ENCODE data around the gene CNTNAP2. TPM values are rescaled to one million over a fixed set of nuclear protein-coding genes. Genes with fewer than 3 reads are reported as not detected.

The CNTNAP2 gene
- total RNA-seq, 1 donor: 7.6 TPM

DNA sequence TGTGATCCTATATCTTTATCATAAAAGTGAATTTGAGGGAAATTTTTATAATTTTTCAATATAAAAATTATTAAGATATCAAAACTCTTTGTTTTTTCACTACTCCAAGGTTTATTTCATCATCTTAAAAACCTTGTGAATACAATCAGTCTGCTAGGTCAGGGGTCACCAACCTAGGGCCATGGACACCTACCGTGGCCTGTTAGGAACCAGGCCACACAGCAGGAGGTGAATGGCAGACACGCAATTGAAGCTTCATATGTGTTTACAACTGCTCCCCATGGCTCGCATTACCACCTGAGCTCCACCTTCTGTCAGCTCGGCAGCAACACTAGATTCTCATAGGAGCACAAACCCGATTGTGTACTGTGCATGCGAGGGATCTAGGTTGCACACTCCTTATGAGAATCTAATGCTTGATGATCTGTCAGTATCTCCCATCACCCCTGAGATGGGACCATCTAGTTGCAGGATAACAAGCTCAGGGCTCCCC, 2202.8 kb downstream of the CNTNAP2 start:
- no peak overlapping the region for H2AFZ ChIP-seq (ENCODE audit: low read length)
- H3K4me1 ChIP-seq (ENCODE audit: insufficient read depth, low read length): no peaks in the 10 kb centered on the region
- no peaks in the 10 kb centered on the region for H3K27me3 ChIP-seq (ENCODE audit: insufficient read depth, low read length)
- H3K79me2 ChIP-seq (ENCODE audit: insufficient read depth, low read length): no peaks in the 10 kb centered on the region
- H4K20me1 ChIP-seq (ENCODE audit: insufficient read depth, low read length): no peaks in the 10 kb centered on the region
- H3K27ac ChIP-seq (ENCODE audit: low read depth, low read length): no peak overlapping the region
- H3K4me2 ChIP-seq (ENCODE audit: insufficient read depth, low read length): no peak overlapping the region
- no peak overlapping the region for H3K4me3 ChIP-seq (ENCODE audit: insufficient read depth, low read length)
- no peaks in the 10 kb centered on the region for H3K9me3 ChIP-seq (ENCODE audit: low read depth, low read length)
- no peaks in the 10 kb centered on the region for H3K36me3 ChIP-seq (ENCODE audit: insufficient read depth, low read length)
- no peak for DNase-seq (ENCODE audit: insufficient read length, low spot score, missing footprints)
- TF ChIP-seq, protein P1, sequence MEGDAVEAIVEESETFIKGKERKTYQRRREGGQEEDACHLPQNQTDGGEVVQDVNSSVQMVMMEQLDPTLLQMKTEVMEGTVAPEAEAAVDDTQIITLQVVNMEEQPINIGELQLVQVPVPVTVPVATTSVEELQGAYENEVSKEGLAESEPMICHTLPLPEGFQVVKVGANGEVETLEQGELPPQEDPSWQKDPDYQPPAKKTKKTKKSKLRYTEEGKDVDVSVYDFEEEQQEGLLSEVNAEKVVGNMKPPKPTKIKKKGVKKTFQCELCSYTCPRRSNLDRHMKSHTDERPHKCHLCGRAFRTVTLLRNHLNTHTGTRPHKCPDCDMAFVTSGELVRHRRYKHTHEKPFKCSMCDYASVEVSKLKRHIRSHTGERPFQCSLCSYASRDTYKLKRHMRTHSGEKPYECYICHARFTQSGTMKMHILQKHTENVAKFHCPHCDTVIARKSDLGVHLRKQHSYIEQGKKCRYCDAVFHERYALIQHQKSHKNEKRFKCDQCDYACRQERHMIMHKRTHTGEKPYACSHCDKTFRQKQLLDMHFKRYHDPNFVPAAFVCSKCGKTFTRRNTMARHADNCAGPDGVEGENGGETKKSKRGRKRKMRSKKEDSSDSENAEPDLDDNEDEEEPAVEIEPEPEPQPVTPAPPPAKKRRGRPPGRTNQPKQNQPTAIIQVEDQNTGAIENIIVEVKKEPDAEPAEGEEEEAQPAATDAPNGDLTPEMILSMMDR (IDR thresholded peaks at IDR 0.05; ENCODE audit: extremely low read depth, low read depth, low read length): no peak

DNA sequence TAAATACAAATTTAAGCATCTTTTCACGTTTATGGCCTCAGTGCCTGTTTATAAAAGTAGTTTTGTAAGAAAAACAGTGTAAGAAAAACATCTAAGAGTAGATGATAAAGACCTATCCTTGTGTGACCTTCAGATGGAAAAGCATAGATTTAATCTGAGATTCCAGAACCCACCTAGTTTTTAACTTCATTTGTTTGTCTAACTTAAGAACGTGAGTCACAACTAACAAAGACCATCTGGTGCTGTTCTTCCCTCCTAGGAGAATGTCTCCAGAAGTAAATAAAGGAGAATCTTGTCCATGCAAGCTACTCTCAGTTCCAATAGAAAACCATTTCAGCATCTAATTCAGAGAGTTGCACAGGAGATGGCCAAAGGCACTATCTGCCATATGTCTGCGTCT, 2208.6 kb downstream of the CNTNAP2 start:
- Histone ChIP-seq H3K9me3 (ENCODE audit: low read depth, low read length) (no peaks in the 10 kb centered on the region), H4K20me1 (ENCODE audit: insufficient read depth, low read length) (no peaks in the 10 kb centered on the region), H3K79me2 (ENCODE audit: insufficient read depth, low read length) (no peaks in the 10 kb centered on the region)

DNA sequence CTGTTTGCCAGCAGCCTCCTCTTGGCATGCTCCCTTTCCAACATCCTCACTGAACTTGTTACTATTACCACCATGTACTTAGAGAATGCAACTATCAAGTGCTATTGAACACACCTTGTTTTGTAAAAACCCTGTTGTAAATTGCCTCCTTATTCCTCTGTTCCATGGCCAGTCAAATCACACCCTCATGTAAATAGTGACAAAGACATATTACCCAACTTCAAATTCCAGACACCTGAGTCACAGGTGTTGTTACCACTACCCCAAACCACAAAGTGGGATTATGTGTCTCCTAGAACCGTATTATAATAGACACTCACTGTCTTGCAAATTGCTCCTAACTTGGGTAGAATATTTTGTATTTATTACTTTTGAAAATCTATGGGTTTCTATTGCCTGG, 2210.8 kb downstream of the CNTNAP2 start:
- H2AFZ ChIP-seq (ENCODE audit: low read length): no peak overlapping the region
- DNase-seq (ENCODE audit: insufficient read length, low spot score, missing footprints): no peak
- H3K27me3 ChIP-seq (ENCODE audit: insufficient read depth, low read length): no peaks in the 10 kb centered on the region
- H3K4me2 ChIP-seq (ENCODE audit: insufficient read depth, low read length): no peak overlapping the region
- peaks cover 2% of the 10 kb centered on the region for H3K9me3 ChIP-seq (ENCODE audit: low read depth, low read length)
- no peak overlapping the region for H3K27ac ChIP-seq (ENCODE audit: low read depth, low read length)
- H3K4me3 ChIP-seq (ENCODE audit: insufficient read depth, low read length): no peak overlapping the region
- H3K79me2 ChIP-seq (ENCODE audit: insufficient read depth, low read length): no peaks in the 10 kb centered on the region
- no peaks in the 10 kb centered on the region for H3K4me1 ChIP-seq (ENCODE audit: insufficient read depth, low read length)
- H3K36me3 ChIP-seq (ENCODE audit: insufficient read depth, low read length): no peaks in the 10 kb centered on the region
- H4K20me1 ChIP-seq (ENCODE audit: insufficient read depth, low read length): no peaks in the 10 kb centered on the region
- TF ChIP-seq, protein P1 (IDR thresholded peaks at IDR 0.05; ENCODE audit: extremely low read depth, low read depth, low read length): no peak

More for the DNA sequence above, 2208.6 kb downstream of the CNTNAP2 start:
- Histone ChIP-seq H2AFZ (ENCODE audit: low read length) (no peak overlapping the region), H3K4me2 (ENCODE audit: insufficient read depth, low read length) (no peak overlapping the region), H3K27ac (ENCODE audit: low read depth, low read length) (no peak overlapping the region), H3K36me3 (ENCODE audit: insufficient read depth, low read length) (no peaks in the 10 kb centered on the region), H3K4me3 (ENCODE audit: insufficient read depth, low read length) (no peak overlapping the region), H3K4me1 (ENCODE audit: insufficient read depth, low read length) (no peaks in the 10 kb centered on the region), H3K27me3 (ENCODE audit: insufficient read depth, low read length) (no peaks in the 10 kb centered on the region)
- TF ChIP-seq, protein P1 (IDR thresholded peaks at IDR 0.05; ENCODE audit: extremely low read depth, low read depth, low read length): no peak
- no peak for DNase-seq (ENCODE audit: insufficient read length, low spot score, missing footprints)

DNA sequence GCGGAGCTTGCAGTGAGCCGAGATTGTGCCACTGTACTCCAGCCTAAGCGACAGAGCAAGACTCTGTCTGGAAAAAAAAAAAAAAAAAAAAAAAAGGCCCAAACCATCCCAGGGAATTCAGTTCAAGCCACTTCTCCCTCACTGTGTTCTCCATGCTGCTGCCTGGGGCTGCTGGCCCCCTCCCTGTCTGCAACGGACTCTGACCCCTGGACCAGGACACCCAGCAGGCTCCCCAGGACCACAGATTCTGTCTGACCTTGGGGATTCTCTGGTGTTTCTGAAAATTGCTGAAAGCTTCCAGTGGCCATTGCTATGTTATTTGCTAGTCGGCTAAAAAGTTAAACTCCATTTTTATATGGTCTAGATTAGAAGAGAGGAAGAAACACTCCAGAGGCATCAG, 2212.3 kb downstream of the CNTNAP2 start:
- H4K20me1 ChIP-seq (ENCODE audit: insufficient read depth, low read length): no peaks in the 10 kb centered on the region
- no peaks in the 10 kb centered on the region for H3K4me1 ChIP-seq (ENCODE audit: insufficient read depth, low read length)
- DNase-seq (ENCODE audit: insufficient read length, low spot score, missing footprints): no peak
- no peak overlapping the region for H2AFZ ChIP-seq (ENCODE audit: low read length)
- TF ChIP-seq, protein P1 (IDR thresholded peaks at IDR 0.05; ENCODE audit: extremely low read depth, low read depth, low read length): no peak
- peaks cover 2% of the 10 kb centered on the region for H3K9me3 ChIP-seq (ENCODE audit: low read depth, low read length)
- no peaks in the 10 kb centered on the region for H3K27me3 ChIP-seq (ENCODE audit: insufficient read depth, low read length)
- no peak overlapping the region for H3K4me3 ChIP-seq (ENCODE audit: insufficient read depth, low read length)
- no peaks in the 10 kb centered on the region for H3K36me3 ChIP-seq (ENCODE audit: insufficient read depth, low read length)
- H3K27ac ChIP-seq (ENCODE audit: low read depth, low read length): no peak overlapping the region
- no peaks in the 10 kb centered on the region for H3K79me2 ChIP-seq (ENCODE audit: insufficient read depth, low read length)
- H3K4me2 ChIP-seq (ENCODE audit: insufficient read depth, low read length): no peak overlapping the region
